DMS53 treated with DMSO at 0.1 percent for 48 hours (cell line): ENCODE results near the gene AXIN1.
"Not testable (repeated sequence)": the region's sequence is repeated elsewhere in the genome, so short reads cannot be mapped to it uniquely, and the experiment has no call there.

Source experiments
- DNase-seq: peaks from one replicate; lab custom pipeline; 2025; ENCODE audit not compliant: unreplicated experiment; lab: John Stamatoyannopoulos, UW

The AXIN1 gene

GRCh38 chr16:334164-334832, 18.2 kb downstream of the AXIN1 start:
- not testable (repeated sequence) for DNase-seq

GRCh38 chr16:333406-334094, 19.0 kb downstream of the AXIN1 start:
- no peak for DNase-seq

- DNase-seq, result not testable (repeated sequence)
These were observed 21.2 kb downstream of the AXIN1 start for GRCh38 chr16:331181-331814.

GRCh38 chr16:330741-331140, 21.8 kb downstream of the AXIN1 start:
- no peak for DNase-seq

GRCh38 chr16:325375-326145, 27.0 kb downstream of the AXIN1 start:
- no peak for DNase-seq

GRCh38 chr16:324451-325334, 27.8 kb downstream of the AXIN1 start:
- DNase-seq, result no peak

- DNase-seq, result no peak
These were observed 28.4 kb downstream of the AXIN1 start for GRCh38 chr16:324201-324450.

GRCh38 chr16:322476-323143, 29.9 kb downstream of the AXIN1 start:
- DNase-seq, result no peak

GRCh38 chr16:321532-321931, 31.0 kb downstream of the AXIN1 start:
- no peak for DNase-seq

GRCh38 chr16:320206-320605, 32.3 kb downstream of the AXIN1 start:
- DNase-seq, result no peak

GRCh38 chr16:318628-319027, 33.9 kb downstream of the AXIN1 start:
- no peak for DNase-seq

- DNase-seq, result no peak
These were observed 34.9 kb downstream of the AXIN1 start for GRCh38 chr16:317583-317982.

- no peak for DNase-seq
These were observed 35.6 kb downstream of the AXIN1 start for GRCh38 chr16:316741-317464.

- no peak for DNase-seq
These were observed 37.7 kb downstream of the AXIN1 start for GRCh38 chr16:314795-315299.

- DNase-seq, result no peak
These were observed 38.2 kb downstream of the AXIN1 start for GRCh38 chr16:314351-314750.

GRCh38 chr16:311725-312124, 40.8 kb downstream of the AXIN1 start:
- no peak for DNase-seq

- DNase-seq, result no peak
These were observed 43.0 kb downstream of the AXIN1 start for GRCh38 chr16:309476-309875.

- DNase-seq, result no peak
These were observed 44.7 kb downstream of the AXIN1 start for GRCh38 chr16:307691-308312.

- DNase-seq, result no peak
These were observed 45.6 kb downstream of the AXIN1 start for GRCh38 chr16:306911-307370.
